ENCODE results near the gene RAB17.

The RAB17 gene

DNA sequence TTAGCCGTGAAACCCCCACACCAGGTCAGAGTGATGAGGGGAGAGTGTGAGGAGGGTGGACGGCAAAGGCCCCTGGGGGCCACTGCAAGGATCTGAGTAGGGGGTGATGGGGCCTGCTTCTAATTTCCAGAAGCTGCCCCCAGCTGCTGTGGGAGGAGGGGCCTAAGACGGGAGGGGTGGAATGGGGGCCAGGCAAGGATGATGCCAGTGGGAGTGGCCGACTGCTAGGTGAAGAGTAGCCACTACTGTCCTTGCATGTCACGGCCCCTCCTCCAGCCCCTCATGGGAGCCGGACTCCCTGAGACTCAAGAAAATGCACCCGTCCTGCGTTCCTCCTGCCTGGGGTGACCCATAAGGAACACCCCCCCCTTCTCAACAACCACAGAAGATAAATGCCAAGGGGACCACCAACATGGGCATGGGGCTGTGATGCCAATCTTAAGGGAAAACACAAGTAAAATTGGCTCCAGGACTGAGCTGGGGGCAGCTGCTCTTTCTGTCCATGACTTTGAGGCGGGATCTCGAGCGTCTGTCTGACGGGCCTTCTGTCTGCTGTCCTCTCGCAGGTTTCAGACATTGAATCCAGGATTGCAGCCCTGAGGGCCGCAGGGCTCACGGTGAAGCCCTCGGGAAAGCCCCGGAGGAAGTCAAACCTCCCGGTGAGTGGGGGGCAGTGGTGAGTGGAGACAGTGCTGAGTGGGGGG is 48.4 kb downstream of the RAB17 start:
- TF ChIP-seq CTBP1 (IDR thresholded peaks at IDR 0.05; ENCODE audit: borderline replicate concordance) (no peak), FOXK2 (IDR thresholded peaks at IDR 0.05) (no peak), FOXA1 (IDR thresholded peaks at IDR 0.05) (no peak), FOXM1 (IDR thresholded peaks at IDR 0.05; ENCODE audit: borderline replicate concordance) (no peak), TARDBP (IDR thresholded peaks at IDR 0.05) (no peak), SP1 (IDR thresholded peaks at IDR 0.05) (no peak), NFRKB (IDR thresholded peaks at IDR 0.05) (no peak), BHLHE40 (IDR thresholded peaks at IDR 0.05; ENCODE audit: borderline replicate concordance) (no peak), ELF4 (IDR thresholded peaks at IDR 0.05) (no peak), LEF1 (IDR thresholded peaks at IDR 0.05; ENCODE audit: borderline replicate concordance) (no peak), ZNF384 (IDR thresholded peaks at IDR 0.05) (no peak), SUZ12 (IDR thresholded peaks at IDR 0.05) (no peak), ARNT (IDR thresholded peaks at IDR 0.05) (no peak)
- TF ChIP-seq, protein P1, sequence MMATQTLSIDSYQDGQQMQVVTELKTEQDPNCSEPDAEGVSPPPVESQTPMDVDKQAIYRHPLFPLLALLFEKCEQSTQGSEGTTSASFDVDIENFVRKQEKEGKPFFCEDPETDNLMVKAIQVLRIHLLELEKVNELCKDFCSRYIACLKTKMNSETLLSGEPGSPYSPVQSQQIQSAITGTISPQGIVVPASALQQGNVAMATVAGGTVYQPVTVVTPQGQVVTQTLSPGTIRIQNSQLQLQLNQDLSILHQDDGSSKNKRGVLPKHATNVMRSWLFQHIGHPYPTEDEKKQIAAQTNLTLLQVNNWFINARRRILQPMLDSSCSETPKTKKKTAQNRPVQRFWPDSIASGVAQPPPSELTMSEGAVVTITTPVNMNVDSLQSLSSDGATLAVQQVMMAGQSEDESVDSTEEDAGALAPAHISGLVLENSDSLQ (IDR thresholded peaks at IDR 0.05): no peak
- CTCF ChIA-PET: no interaction called here
- no peak for DNase-seq (ENCODE audit: extremely low spot score)
- POLR2A ChIA-PET: no interaction called here

DNA sequence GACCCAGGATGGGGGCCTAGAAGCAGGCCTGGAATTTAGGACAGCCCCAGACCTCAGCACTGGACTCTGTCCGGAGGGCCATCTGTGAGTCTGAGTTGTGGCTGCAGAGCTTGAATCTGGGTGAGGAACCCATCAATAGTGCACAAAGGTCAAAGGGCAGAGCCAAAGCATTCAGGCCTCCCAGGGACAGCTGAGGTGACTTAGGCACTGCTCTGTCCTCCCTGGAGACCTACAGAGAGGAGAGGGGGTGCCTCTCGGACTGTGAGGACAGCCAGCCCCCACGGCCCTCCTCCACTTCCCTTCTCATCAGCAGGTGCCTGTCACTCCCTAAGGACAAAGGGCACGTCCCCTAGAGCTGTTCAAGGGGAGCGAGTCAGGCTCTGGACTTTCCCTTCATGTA is 49.3 kb downstream of the RAB17 start:
- no peak for DNase-seq (ENCODE audit: extremely low spot score)
- POLR2A ChIA-PET: no interaction called here
- no peak for TF ChIP-seq NFRKB (IDR thresholded peaks at IDR 0.05)
- TF ChIP-seq ZNF384 (IDR thresholded peaks at IDR 0.05): no peak
- no peak for TF ChIP-seq CTBP1 (IDR thresholded peaks at IDR 0.05; ENCODE audit: borderline replicate concordance)
- no peak for TF ChIP-seq ELF4 (IDR thresholded peaks at IDR 0.05)
- no peak for TF ChIP-seq FOXM1 (IDR thresholded peaks at IDR 0.05; ENCODE audit: borderline replicate concordance)

DNA sequence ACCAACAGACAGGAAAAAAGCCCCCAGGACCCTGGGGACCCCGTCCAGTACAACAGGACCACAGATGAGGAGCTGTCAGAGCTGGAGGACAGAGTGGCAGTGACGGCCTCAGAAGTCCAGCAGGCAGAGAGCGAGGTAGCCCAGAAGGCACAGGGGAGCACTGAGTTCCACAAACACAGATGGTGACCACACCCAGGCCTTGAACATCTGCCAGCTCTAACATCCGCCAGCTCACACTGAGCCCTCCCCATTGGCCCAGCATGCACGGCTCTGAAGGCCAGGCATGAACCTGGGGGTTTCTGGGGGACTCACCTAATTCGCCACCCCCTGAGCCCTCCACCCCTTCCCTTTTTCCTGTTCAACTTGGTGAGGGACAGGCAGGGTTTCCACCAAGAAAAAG is 49.7 kb downstream of the RAB17 start:
- DNase-seq (ENCODE audit: extremely low spot score): no peak
- CTCF ChIA-PET: no interaction called here
- POLR2A ChIA-PET: no interaction called here
- TF ChIP-seq HDGF (IDR thresholded peaks at IDR 0.05; ENCODE audit: borderline replicate concordance) (no peak), CTBP1 (IDR thresholded peaks at IDR 0.05; ENCODE audit: borderline replicate concordance) (no peak), SUZ12 (IDR thresholded peaks at IDR 0.05) (no peak), LEF1 (IDR thresholded peaks at IDR 0.05; ENCODE audit: borderline replicate concordance) (no peak), ZNF384 (IDR thresholded peaks at IDR 0.05) (no peak), FOXA1 (IDR thresholded peaks at IDR 0.05) (no peak), FOXM1 (IDR thresholded peaks at IDR 0.05; ENCODE audit: borderline replicate concordance) (no peak), ARNT (IDR thresholded peaks at IDR 0.05) (no peak), TARDBP (IDR thresholded peaks at IDR 0.05) (no peak), NFRKB (IDR thresholded peaks at IDR 0.05) (no peak), FOXK2 (IDR thresholded peaks at IDR 0.05) (no peak)
- TF ChIP-seq, protein P1 (IDR thresholded peaks at IDR 0.05): no peak

More for the DNA sequence above, 49.3 kb downstream of the RAB17 start:
- CTCF ChIA-PET: no interaction called here

DNA sequence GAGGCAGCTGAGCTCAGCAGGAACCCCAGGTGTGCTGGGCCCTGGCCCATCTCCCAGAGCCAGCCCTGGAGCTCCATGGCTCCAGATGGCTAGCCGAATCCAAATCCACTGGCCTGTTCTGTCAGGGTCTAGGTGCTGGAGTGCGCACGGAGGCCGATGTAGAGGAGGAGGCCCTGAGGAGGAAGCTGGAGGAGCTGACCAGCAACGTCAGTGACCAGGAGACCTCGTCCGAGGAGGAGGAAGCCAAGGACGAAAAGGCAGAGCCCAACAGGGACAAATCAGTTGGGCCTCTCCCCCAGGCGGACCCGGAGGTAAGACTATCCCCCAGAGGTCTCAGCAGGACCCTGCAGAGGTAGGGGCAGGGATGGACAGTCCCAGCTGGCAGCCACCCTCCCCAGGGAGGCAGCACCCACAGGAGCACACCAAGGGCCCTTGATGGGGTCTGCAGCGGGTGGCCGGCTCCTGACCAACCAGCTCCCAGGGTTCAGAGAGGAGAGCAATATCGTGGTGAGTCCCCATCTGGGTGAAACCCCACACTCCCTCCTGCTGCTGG is 50.2 kb downstream of the RAB17 start:
- ChIA-PET POLR2A (no interaction called here), CTCF (no interaction called here)
- DNase-seq (ENCODE audit: extremely low spot score): no peak
- TF ChIP-seq FOXA1 (IDR thresholded peaks at IDR 0.05) (no peak), FOXM1 (IDR thresholded peaks at IDR 0.05; ENCODE audit: borderline replicate concordance) (no peak), FOXK2 (IDR thresholded peaks at IDR 0.05) (no peak), L3MBTL2 (conservative IDR thresholded peaks at IDR 0.05) (no peak), BHLHE40 (IDR thresholded peaks at IDR 0.05; ENCODE audit: borderline replicate concordance) (no peak)
- TF ChIP-seq, protein P1 (IDR thresholded peaks at IDR 0.05): no peak

DNA sequence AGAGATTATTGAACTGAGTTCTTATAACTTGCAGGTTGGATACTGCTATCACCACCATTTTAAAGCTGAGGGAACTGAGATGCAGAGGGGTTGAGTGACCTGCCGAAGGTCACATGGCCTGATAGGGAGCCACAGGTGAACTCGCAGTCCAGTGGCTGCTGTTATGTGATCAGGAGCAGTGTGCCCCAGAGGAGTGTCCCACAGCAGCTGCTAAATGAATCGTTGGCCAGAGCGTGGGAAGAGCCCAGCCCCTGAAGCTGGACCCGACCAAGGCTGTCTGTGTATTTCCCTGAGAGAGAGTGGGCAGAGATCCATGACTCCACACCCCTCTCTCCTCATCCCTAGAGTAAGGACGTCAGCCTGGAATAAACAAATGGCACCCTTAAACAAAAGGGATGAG is 50.9 kb downstream of the RAB17 start:
- TF ChIP-seq FOXA1 (IDR thresholded peaks at IDR 0.05) (no peak), ZNF384 (IDR thresholded peaks at IDR 0.05) (no peak), FOXM1 (IDR thresholded peaks at IDR 0.05; ENCODE audit: borderline replicate concordance) (no peak), SUZ12 (IDR thresholded peaks at IDR 0.05) (no peak), TARDBP (IDR thresholded peaks at IDR 0.05) (no peak), CTBP1 (IDR thresholded peaks at IDR 0.05; ENCODE audit: borderline replicate concordance) (no peak), HDGF (IDR thresholded peaks at IDR 0.05; ENCODE audit: borderline replicate concordance) (no peak), FOXK2 (IDR thresholded peaks at IDR 0.05) (no peak), ARNT (IDR thresholded peaks at IDR 0.05) (no peak), BHLHE40 (IDR thresholded peaks at IDR 0.05; ENCODE audit: borderline replicate concordance) (no peak), SP1 (IDR thresholded peaks at IDR 0.05) (no peak), NFRKB (IDR thresholded peaks at IDR 0.05) (no peak), LEF1 (IDR thresholded peaks at IDR 0.05; ENCODE audit: borderline replicate concordance) (no peak), L3MBTL2 (conservative IDR thresholded peaks at IDR 0.05) (no peak), ELF4 (IDR thresholded peaks at IDR 0.05) (no peak)
- TF ChIP-seq, protein P1 (IDR thresholded peaks at IDR 0.05): no peak
- CTCF ChIA-PET: no interaction called here
- POLR2A ChIA-PET: no interaction called here
- DNase-seq (ENCODE audit: extremely low spot score): no peak

DNA sequence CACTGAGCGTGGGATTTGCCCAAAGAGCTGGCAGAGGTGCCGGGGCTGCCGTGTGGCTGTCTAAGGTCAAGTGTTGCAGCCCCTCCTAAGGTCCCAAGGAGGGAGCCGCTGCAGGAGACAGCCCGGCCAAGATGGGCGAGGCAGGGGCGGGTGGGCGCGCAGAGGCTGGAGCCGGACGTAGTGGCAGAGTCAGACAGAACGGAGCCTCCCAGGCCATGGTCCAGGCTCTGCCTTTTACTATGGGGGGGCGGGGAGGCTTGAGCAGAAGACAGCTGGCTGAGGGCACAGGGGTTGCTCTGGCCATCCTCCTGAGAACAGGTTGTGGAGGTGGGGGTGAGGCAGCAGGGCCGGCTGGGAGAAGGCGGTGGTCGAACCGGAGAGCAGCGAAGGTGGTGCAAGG is 51.6 kb downstream of the RAB17 start:
- POLR2A ChIA-PET: no interaction called here
- CTCF ChIA-PET: no interaction called here
- TF ChIP-seq, protein P1 (IDR thresholded peaks at IDR 0.05): no peak
- TF ChIP-seq LEF1 (IDR thresholded peaks at IDR 0.05; ENCODE audit: borderline replicate concordance) (no peak), BHLHE40 (IDR thresholded peaks at IDR 0.05; ENCODE audit: borderline replicate concordance) (no peak), NFRKB (IDR thresholded peaks at IDR 0.05) (no peak)
- no peak for DNase-seq (ENCODE audit: extremely low spot score)
